Bronchus fibroblast of lung (primary cell): ENCODE results near the gene SOX14. TPM values are rescaled to one million over a fixed set of nuclear protein-coding genes. Genes with fewer than 3 reads are reported as not detected.

Experiments used
- total RNA-seq: library from RNA; depleted of rRNA; stranded (reverse); fragments of >200 nt; gene quantifications from 2 replicates; pipeline ENCODE4 v1.2.3, GENCODE V29; 2015

SOX14 gene
- total RNA-seq, result not detected in 2 replicates

GRCh38 chr3:137764001-137764433 lies at the start of gene SOX14:
TSS of gene SOX14 (plus strand) at chr3:137764315. CDS start at chr3:137764785, 470 bp downstream.

Other genes starting within 250 kb of the SOX14 start
- gene CLDN18, start 245.8 kb downstream of the SOX14 start, total RNA-seq, result not detected in 2 replicates